ENCODE results near the gene NFRKB. TPM values are rescaled to one million over a fixed set of nuclear protein-coding genes. Genes with fewer than 3 reads are reported as not detected.

NFRKB gene
- total and polyA plus RNA-seq, 10 of the 15 experiments (the other 5 are each of a cell fraction or from before 2014, with no cell fraction given), result 3.7 to 21.7 (median 14.1) TPM

- 100% methylated on average over 3 of the region's 3 CpGs for WGBS (ENCODE audit: insufficient coverage, insufficient replicate concordance, low lambda C conversion rate, missing lambda C conversion rate)
- intact Hi-C loops (cut with micrococcal nuclease; ENCODE audit: unreplicated experiment), result no loop called here
- peaks cover 17 to 25% of the 10 kb centered on the region in 2 experiments for H3K36me3 ChIP-seq (ENCODE audit: control insufficient read depth in 2 of 2, insufficient read depth in 2 of 2, low read length in 1 of 2)
- FAIRE-seq, result no peak
- SMC1A ChIA-PET (ENCODE audit: uncharacterized antibody, unreplicated experiment), result no interaction called here
- no TSS peak for BruUV-seq (replicated peaks)
- no peaks in the 10 kb centered on the region for H3K27me3 ChIP-seq (replicated peaks in 1 of 2; ENCODE audit: control insufficient read depth in 2 of 2, insufficient read depth in 2 of 2, low read length in 1 of 2)
- no peaks in the 10 kb centered on the region for H3K79me2 ChIP-seq (ENCODE audit: control insufficient read depth, insufficient read depth, low read length)
- in situ Hi-C loops (cut with MboI), result no loop called here
- no peaks in the 10 kb centered on the region for H3K4me1 ChIP-seq (ENCODE audit: control insufficient read depth, insufficient read depth, low read length)
- H3K4me3 ChIP-seq, result no peak overlapping the region
- H3K27ac ChIP-seq (ENCODE audit: control insufficient read depth, insufficient read depth), result no peak overlapping the region
- DNase-seq (ENCODE audit: low read depth, low spot score), result no peak
- H2AFZ ChIP-seq (ENCODE audit: control insufficient read depth, low read depth, low read length), result no peak overlapping the region
- RAD21 ChIA-PET (ENCODE audit: unreplicated experiment), result no interaction called here
- no peak overlapping the region for H3K9ac ChIP-seq (ENCODE audit: control insufficient read depth, insufficient read depth, low read length)
- POLR2A ChIA-PET, result no interaction called here
- H3K4me2 ChIP-seq (ENCODE audit: control insufficient read depth, insufficient read depth), result no peak overlapping the region
- TF ChIP-seq MAX (IDR thresholded peaks at IDR 0.05; ENCODE audit: low read depth, low read length) (no peak), NBN (IDR thresholded peaks at IDR 0.05) (no peak), GATAD2B (conservative IDR thresholded peaks at IDR 0.05; ENCODE audit: low read depth) (no peak), YY1 (IDR thresholded peaks at IDR 0.05; ENCODE audit: low read depth, low read length) (no peak), RBBP5 (conservative IDR thresholded peaks at IDR 0.05) (no peak), BACH1 (IDR thresholded peaks at IDR 0.05; ENCODE audit: borderline replicate concordance) (no peak), NFYA (IDR thresholded peaks at IDR 0.05; ENCODE audit: borderline replicate concordance, low read depth, low read length) (no peak), NR2F1 (conservative IDR thresholded peaks at IDR 0.05) (no peak), ASH2L (IDR thresholded peaks at IDR 0.05; ENCODE audit: borderline replicate concordance, low read depth) (no peak), RUNX3 (IDR thresholded peaks at IDR 0.05; ENCODE audit: low read length) (no peak), MXI1 (IDR thresholded peaks at IDR 0.05; ENCODE audit: low read depth, low read length) (no peak), EZH2 (IDR thresholded peaks at IDR 0.05; ENCODE audit: borderline replicate concordance, control insufficient read depth, low read depth, low read length) (no peak), IRF4 (IDR thresholded peaks at IDR 0.05; ENCODE audit: low read depth, low read length) (no peak)
- TF ChIP-seq, protein P1, sequence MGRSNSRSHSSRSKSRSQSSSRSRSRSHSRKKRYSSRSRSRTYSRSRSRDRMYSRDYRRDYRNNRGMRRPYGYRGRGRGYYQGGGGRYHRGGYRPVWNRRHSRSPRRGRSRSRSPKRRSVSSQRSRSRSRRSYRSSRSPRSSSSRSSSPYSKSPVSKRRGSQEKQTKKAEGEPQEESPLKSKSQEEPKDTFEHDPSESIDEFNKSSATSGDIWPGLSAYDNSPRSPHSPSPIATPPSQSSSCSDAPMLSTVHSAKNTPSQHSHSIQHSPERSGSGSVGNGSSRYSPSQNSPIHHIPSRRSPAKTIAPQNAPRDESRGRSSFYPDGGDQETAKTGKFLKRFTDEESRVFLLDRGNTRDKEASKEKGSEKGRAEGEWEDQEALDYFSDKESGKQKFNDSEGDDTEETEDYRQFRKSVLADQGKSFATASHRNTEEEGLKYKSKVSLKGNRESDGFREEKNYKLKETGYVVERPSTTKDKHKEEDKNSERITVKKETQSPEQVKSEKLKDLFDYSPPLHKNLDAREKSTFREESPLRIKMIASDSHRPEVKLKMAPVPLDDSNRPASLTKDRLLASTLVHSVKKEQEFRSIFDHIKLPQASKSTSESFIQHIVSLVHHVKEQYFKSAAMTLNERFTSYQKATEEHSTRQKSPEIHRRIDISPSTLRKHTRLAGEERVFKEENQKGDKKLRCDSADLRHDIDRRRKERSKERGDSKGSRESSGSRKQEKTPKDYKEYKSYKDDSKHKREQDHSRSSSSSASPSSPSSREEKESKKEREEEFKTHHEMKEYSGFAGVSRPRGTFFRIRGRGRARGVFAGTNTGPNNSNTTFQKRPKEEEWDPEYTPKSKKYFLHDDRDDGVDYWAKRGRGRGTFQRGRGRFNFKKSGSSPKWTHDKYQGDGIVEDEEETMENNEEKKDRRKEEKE (IDR thresholded peaks at IDR 0.05), result no peak
- no peaks in the 10 kb centered on the region for H3K9me3 ChIP-seq (replicated peaks; ENCODE audit: control insufficient read depth, insufficient read depth, low read length)
- ATAC-seq, result no peak
- no peaks in the 10 kb centered on the region for H4K20me1 ChIP-seq (ENCODE audit: control insufficient read depth, insufficient read depth)
- CTCF ChIA-PET, result interaction anchor here (0.7 kb wide), 1 partner anchor 266 kb away, joined by 3 read pairs; no protein-coding TSS in a partner anchor
These were observed 29.1 kb downstream of the NFRKB start for GRCh38 chr11:129866311-129866710.

All from GM12878 (cell line).